HCT116 (cell line): Measurements from ENCODE around the gene AP1B1. TPM values are rescaled to one million over a fixed set of nuclear protein-coding genes. Genes with fewer than 3 reads are reported as not detected.

Experiments used
- ATAC-seq: fragments of 200-7000 bp; cut with Tn5 transposase; 2 replicates; pipeline ENCODE4 v1.9.1; 2020; ENCODE audit warnings: mild to moderate bottlenecking, moderate library complexity
- BruUV-seq: library from RNA; stranded (reverse); fragments of 400-500 nt; replicated peaks from 2 replicates; lab custom pipeline; 2021; lab: Mats Ljungman, UMichigan
- CTCF ChIA-PET: fragments of 300-600 bp; sonication (Branson Sonifier 250); formaldehyde crosslinking; loops from one replicate; lab custom pipeline; 2021; ENCODE audit warnings: antibody characterized with exemption; lab: Charles Lee
- POLR2A ChIA-PET: fragments of 300-600, 350-600 bp; sonication (Branson Sonifier 250); formaldehyde crosslinking; loops from one replicate; lab custom pipeline; 2021; ENCODE audit warnings: antibody characterized with exemption; lab: Charles Lee
- RAD21 ChIA-PET, 2 experiments: fragments of 300-600 bp; sonication (Branson Sonifier 250); formaldehyde crosslinking; loops; one replicate each; lab custom pipeline; 2023; ENCODE audit warnings: low total read pairs in 2 of 2; ENCODE audit not compliant: uncharacterized antibody in 2 of 2, unreplicated experiment in 2 of 2, low non-redundant PET in 1 of 2; lab: Charles Lee
- DNase-seq: peaks from one replicate; pipeline ENCODE4 v3.0.0-alpha.2; 2010; ENCODE audit warnings: low read depth, low spot score
- H2AFZ ChIP-seq: fragments of 200-600 bp; shearing (Covaris generic), sonication (generic); 2 replicates; pipeline ENCODE4 v1.6.1; 2017; ENCODE audit warnings: low read depth, mixed run types, mixed read lengths, antibody characterized with exemption, low read length; ENCODE audit not compliant: poor library complexity, severe bottlenecking
- H3K27ac ChIP-seq: 2 replicates; pipeline ENCODE4 v1.5.1; 2012; ENCODE audit warnings: low read depth, low read length
- H3K27me3 ChIP-seq: fragments of 200-600 bp; sonication (generic); 2 replicates; pipeline ENCODE4 v1.6.1; 2016; ENCODE audit warnings: mixed run types, low read length, mixed read lengths; ENCODE audit not compliant: insufficient read depth
- H3K36me3 ChIP-seq, 2 experiments: fragments of 200-500 bp in 1 of 2; fragments of 200-600 bp in 1 of 2; sonication (Bioruptor generic) in 1 of 2; sonication (generic) in 1 of 2; 2 replicates each; pipeline versions ENCODE4 v1.5.1 to v1.6.1; 2014 to 2016; ENCODE audit warnings: low read length in 2 of 2, inconsistent platforms in 1 of 2, mixed read lengths in 1 of 2, mixed run types in 1 of 2; ENCODE audit not compliant: insufficient read depth in 2 of 2, control insufficient read depth in 1 of 2
- H3K4me1 ChIP-seq, 2 experiments: fragments of 200-600 bp in 1 of 2; sonication (generic) in 1 of 2; 2 replicates each; pipeline versions ENCODE4 v1.5.1 to v1.6.1; 2012 to 2017; ENCODE audit warnings: low read length in 2 of 2, inconsistent platforms in 1 of 2, mild to moderate bottlenecking in 1 of 2, mixed read lengths in 1 of 2, mixed run types in 1 of 2, moderate library complexity in 1 of 2; ENCODE audit not compliant: insufficient read depth in 2 of 2, control insufficient read depth in 1 of 2
- H3K4me2 ChIP-seq: fragments of 200-600 bp; sonication (generic); 2 replicates; pipeline ENCODE4 v1.6.1; 2017; ENCODE audit warnings: mixed run types, low read length, mixed read lengths
- H3K4me3 ChIP-seq, 2 experiments: fragments of 200-600 bp in 1 of 2; sonication (generic) in 1 of 2; replicated peaks in 1 of 2; 2 replicates each; pipeline ENCODE4 v1.5.1; 2011 to 2016; ENCODE audit warnings: low read length in 2 of 2, control low read depth in 1 of 2, low read depth in 1 of 2, mild to moderate bottlenecking in 1 of 2, mixed read lengths in 1 of 2, mixed run types in 1 of 2
- H3K79me2 ChIP-seq: fragments of 200-600 bp; sonication (generic); 2 replicates; pipeline ENCODE4 v1.6.1; 2017; ENCODE audit warnings: mild to moderate bottlenecking, mixed run types, low read length, moderate library complexity, mixed read lengths; ENCODE audit not compliant: insufficient read depth
- H3K9ac ChIP-seq: fragments of 200-600 bp; sonication (generic); 2 replicates; pipeline ENCODE4 v1.6.1; 2016; ENCODE audit warnings: low read length, mixed read lengths
- H3K9me2 ChIP-seq: fragments of 200-600 bp; sonication (generic), shearing (Covaris generic); 2 replicates; pipeline ENCODE4 v1.6.1; 2017; ENCODE audit warnings: mixed run types, mild to moderate bottlenecking, moderate library complexity; ENCODE audit not compliant: insufficient read depth
- H3K9me3 ChIP-seq, 2 experiments: fragments of 200-500 bp in 1 of 2; fragments of 200-600 bp in 1 of 2; sonication (Bioruptor generic) in 1 of 2; sonication (generic) in 1 of 2; 2 replicates each; pipeline ENCODE4 v1.6.1; 2014 to 2017; ENCODE audit warnings: low read length in 2 of 2, mixed read lengths in 2 of 2, inconsistent platforms in 1 of 2, low read depth in 1 of 2, mild to moderate bottlenecking in 1 of 2, mixed run types in 1 of 2, moderate library complexity in 1 of 2; ENCODE audit not compliant: control insufficient read depth in 1 of 2, insufficient read depth in 1 of 2
- H4K20me1 ChIP-seq: fragments of 200-600 bp; sonication (generic), shearing (Covaris generic); 2 replicates; pipeline ENCODE4 v1.6.1; 2017; ENCODE audit warnings: mixed run types, mild to moderate bottlenecking, moderate library complexity; ENCODE audit not compliant: insufficient read depth
- CEBPB ChIP-seq: IDR thresholded peaks from 2 replicates; pipeline ENCODE4 v1.6.1; 2012; ENCODE audit warnings: low read depth
- EGR1 ChIP-seq: IDR thresholded peaks from 2 replicates; pipeline ENCODE4 v1.6.1; 2012; ENCODE audit warnings: low read depth
- RAD21 ChIP-seq: IDR thresholded peaks from 2 replicates; pipeline ENCODE4 v1.6.1; 2012; ENCODE audit warnings: low read depth, mild to moderate bottlenecking
- SP1 ChIP-seq: IDR thresholded peaks from 2 replicates; pipeline ENCODE4 v1.6.1; 2012; ENCODE audit warnings: low read depth
- SRF ChIP-seq: IDR thresholded peaks from 2 replicates; pipeline ENCODE4 v1.6.1; 2012; ENCODE audit warnings: low read depth
- TCF7L2 ChIP-seq: IDR thresholded peaks from 2 replicates; pipeline ENCODE4 v1.7.0; 2011; ENCODE audit warnings: borderline replicate concordance, inconsistent platforms; ENCODE audit not compliant: insufficient read depth, insufficient read length; ENCODE audit errors: extremely low read depth
- YY1 ChIP-seq: IDR thresholded peaks from 2 replicates; pipeline ENCODE4 v1.6.1; 2011; ENCODE audit warnings: low read length, low read depth, moderate library complexity, mild to moderate bottlenecking; ENCODE audit not compliant: insufficient replicate concordance; ENCODE audit errors: extremely low read depth
- ZNF274 ChIP-seq: fragments of 200-500 bp; sonication (Bioruptor generic); IDR thresholded peaks from 2 replicates; pipeline ENCODE4 v1.6.1; 2014; ENCODE audit warnings: mild to moderate bottlenecking, low read depth, low read length, inconsistent platforms
- intact Hi-C: fragments of 100-400 bp; cut with micrococcal nuclease; formaldehyde crosslinking; loops from 2 replicates; pipeline ENCODE4 v1.10.0; 2022
- total RNA-seq: library from RNA; stranded (reverse); gene quantifications from one replicate; pipeline ENCODE4 v1.2.1, GENCODE V29; 2021; ENCODE audit not compliant: unreplicated experiment
- TF ChIP-seq, protein P1 (sequence below): IDR thresholded peaks from 2 replicates; pipeline ENCODE4 v1.6.1; 2012
- TF ChIP-seq, protein P2 (sequence below), 3 experiments: fragments of 200-600 bp in 1 of 3; sonication (generic) in 1 of 3; IDR thresholded peaks in 2 of 3; conservative IDR thresholded peaks in 1 of 3; 2 replicates each; pipeline ENCODE4 v1.5.1; 2012 to 2017; ENCODE audit warnings: low read depth in 2 of 3, low read length in 2 of 3, antibody characterized with exemption in 1 of 3, borderline replicate concordance in 1 of 3, control low read depth in 1 of 3, mild to moderate bottlenecking in 1 of 3, mixed read lengths in 1 of 3, mixed run types in 1 of 3, moderate library complexity in 1 of 3; ENCODE audit not compliant: insufficient read depth in 1 of 3
- TF ChIP-seq, protein P3 (sequence below): IDR thresholded peaks from 2 replicates; pipeline ENCODE4 v1.6.1; 2012; ENCODE audit warnings: low read depth

AP1B1 gene
- total RNA-seq, 1 experiment from 2014 or later: 60.4 TPM

DNA sequence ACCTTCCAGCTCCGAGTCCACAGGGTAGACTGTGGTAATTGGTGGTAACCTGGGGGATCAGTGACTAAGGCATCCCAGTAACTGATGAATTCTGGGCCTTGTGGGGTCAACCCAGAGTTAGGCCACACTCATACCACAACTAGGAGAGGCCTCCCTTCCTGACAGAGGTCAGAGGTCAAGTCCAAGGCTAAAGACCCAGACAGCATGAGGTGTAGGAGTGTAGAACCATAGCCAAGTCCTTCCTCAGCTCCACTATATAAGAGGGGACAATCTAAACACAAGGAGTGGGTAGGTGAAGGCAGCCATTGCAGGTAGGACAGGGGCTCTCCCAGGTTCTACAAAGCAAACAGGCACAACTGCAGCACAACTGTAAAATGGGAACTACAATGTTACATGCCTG lies 4.6 kb downstream of the AP1B1 start:
- TF ChIP-seq TCF7L2 (no peak), SP1 (no peak), YY1 (no peak), EGR1 (no peak), SRF (no peak), ZNF274 (no peak), CEBPB (no peak), RAD21 (no peak)
- TF ChIP-seq, protein P1, sequence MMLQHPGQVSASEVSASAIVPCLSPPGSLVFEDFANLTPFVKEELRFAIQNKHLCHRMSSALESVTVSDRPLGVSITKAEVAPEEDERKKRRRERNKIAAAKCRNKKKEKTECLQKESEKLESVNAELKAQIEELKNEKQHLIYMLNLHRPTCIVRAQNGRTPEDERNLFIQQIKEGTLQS: no peak
- TF ChIP-seq, protein P2, sequence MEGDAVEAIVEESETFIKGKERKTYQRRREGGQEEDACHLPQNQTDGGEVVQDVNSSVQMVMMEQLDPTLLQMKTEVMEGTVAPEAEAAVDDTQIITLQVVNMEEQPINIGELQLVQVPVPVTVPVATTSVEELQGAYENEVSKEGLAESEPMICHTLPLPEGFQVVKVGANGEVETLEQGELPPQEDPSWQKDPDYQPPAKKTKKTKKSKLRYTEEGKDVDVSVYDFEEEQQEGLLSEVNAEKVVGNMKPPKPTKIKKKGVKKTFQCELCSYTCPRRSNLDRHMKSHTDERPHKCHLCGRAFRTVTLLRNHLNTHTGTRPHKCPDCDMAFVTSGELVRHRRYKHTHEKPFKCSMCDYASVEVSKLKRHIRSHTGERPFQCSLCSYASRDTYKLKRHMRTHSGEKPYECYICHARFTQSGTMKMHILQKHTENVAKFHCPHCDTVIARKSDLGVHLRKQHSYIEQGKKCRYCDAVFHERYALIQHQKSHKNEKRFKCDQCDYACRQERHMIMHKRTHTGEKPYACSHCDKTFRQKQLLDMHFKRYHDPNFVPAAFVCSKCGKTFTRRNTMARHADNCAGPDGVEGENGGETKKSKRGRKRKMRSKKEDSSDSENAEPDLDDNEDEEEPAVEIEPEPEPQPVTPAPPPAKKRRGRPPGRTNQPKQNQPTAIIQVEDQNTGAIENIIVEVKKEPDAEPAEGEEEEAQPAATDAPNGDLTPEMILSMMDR (IDR thresholded peaks at IDR 0.05 in 2 of 3, conservative IDR thresholded peaks at IDR 0.05 in 1 of 3; ENCODE audit: borderline replicate concordance in 1 of 3, insufficient read depth in 1 of 3, low read depth in 2 of 3, low read length in 2 of 3): no peak
- TF ChIP-seq, protein P3, sequence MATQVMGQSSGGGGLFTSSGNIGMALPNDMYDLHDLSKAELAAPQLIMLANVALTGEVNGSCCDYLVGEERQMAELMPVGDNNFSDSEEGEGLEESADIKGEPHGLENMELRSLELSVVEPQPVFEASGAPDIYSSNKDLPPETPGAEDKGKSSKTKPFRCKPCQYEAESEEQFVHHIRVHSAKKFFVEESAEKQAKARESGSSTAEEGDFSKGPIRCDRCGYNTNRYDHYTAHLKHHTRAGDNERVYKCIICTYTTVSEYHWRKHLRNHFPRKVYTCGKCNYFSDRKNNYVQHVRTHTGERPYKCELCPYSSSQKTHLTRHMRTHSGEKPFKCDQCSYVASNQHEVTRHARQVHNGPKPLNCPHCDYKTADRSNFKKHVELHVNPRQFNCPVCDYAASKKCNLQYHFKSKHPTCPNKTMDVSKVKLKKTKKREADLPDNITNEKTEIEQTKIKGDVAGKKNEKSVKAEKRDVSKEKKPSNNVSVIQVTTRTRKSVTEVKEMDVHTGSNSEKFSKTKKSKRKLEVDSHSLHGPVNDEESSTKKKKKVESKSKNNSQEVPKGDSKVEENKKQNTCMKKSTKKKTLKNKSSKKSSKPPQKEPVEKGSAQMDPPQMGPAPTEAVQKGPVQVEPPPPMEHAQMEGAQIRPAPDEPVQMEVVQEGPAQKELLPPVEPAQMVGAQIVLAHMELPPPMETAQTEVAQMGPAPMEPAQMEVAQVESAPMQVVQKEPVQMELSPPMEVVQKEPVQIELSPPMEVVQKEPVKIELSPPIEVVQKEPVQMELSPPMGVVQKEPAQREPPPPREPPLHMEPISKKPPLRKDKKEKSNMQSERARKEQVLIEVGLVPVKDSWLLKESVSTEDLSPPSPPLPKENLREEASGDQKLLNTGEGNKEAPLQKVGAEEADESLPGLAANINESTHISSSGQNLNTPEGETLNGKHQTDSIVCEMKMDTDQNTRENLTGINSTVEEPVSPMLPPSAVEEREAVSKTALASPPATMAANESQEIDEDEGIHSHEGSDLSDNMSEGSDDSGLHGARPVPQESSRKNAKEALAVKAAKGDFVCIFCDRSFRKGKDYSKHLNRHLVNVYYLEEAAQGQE: no peak
- ChIA-PET RAD21 (interaction anchor here in 1 of 2 experiments (0.7 kb wide), 1 partner anchor 16 kb away, joined by 3 read pairs; no protein-coding TSS in a partner anchor), CTCF (no interaction called here), POLR2A (no interaction called here)
- Histone ChIP-seq H3K27ac (no peak overlapping the region), H3K36me3 (peaks cover 0 to 8% of the 10 kb centered on the region in 2 experiments; a peak in 3 of 4 replicates), H3K9ac (no peak overlapping the region), H4K20me1 (no peaks in the 10 kb centered on the region), H3K9me3 (no peaks in the 10 kb centered on the region), H3K79me2 (peaks cover 79% of the 10 kb centered on the region), H3K27me3 (no peaks in the 10 kb centered on the region), H3K9me2 (no peaks in the 10 kb centered on the region), H3K4me3 (no peak overlapping the region), H2AFZ (no peak overlapping the region), H3K4me1 (peaks cover 2 to 21% of the 10 kb centered on the region in 2 experiments; a peak in 3 of 4 replicates), H3K4me2 (no peak overlapping the region)
- no peak for DNase-seq
- no peak for ATAC-seq
- BruUV-seq: no TSS peak
- intact Hi-C loops: no loop called here
